Body of pancreas (tissue), 4 donors: ENCODE measurements around the gene GNAS-AS1.

ENCODE experiments used
- POLR2A ChIP-seq, 3 donors: fragments of 450-650 bp; IDR thresholded peaks; one replicate each; pipeline ENCODE4 v1.6.1; 2016; ENCODE audit warnings: antibody characterized with exemption in 3 of 3, mild to moderate bottlenecking in 2 of 3
- TF ChIP-seq, protein P1 (sequence below), 7 experiments: fragments of 450-650 bp in 4 of 7; fragments of 200-600 bp in 3 of 7; sonication (generic) in 3 of 7; IDR thresholded peaks; one replicate each; pipeline ENCODE4 v1.5.1; 2016 to 2019; ENCODE audit warnings: antibody characterized with exemption in 7 of 7

DNA sequence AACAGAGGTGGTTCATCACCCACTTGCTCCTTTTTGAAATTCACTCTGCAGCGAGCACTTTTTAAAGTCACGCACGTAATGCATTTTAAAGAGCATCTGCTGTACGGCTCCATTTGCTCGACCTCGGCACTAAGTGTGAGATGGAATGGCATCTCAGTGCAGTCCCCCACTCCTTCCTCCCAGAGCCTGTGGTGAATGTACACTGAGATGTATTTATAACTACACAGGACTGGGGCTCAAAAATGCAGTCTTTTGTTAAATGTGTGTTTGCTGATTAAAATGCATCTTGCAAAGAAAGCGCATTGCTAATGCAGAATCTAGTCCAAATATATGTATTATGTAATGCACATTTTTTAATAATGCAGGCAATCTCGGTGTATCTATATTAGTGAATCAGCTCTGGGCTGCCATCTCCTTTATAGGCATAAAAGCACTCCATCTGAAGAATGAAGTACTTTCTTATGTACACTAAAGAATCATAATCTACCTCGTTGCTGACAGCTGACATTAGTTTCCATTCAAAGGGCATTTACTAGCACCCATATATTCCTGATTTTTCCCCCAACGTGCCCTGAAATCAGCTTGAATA lies 14.0 kb downstream of the GNAS-AS1 start:
- TF ChIP-seq, protein P1, sequence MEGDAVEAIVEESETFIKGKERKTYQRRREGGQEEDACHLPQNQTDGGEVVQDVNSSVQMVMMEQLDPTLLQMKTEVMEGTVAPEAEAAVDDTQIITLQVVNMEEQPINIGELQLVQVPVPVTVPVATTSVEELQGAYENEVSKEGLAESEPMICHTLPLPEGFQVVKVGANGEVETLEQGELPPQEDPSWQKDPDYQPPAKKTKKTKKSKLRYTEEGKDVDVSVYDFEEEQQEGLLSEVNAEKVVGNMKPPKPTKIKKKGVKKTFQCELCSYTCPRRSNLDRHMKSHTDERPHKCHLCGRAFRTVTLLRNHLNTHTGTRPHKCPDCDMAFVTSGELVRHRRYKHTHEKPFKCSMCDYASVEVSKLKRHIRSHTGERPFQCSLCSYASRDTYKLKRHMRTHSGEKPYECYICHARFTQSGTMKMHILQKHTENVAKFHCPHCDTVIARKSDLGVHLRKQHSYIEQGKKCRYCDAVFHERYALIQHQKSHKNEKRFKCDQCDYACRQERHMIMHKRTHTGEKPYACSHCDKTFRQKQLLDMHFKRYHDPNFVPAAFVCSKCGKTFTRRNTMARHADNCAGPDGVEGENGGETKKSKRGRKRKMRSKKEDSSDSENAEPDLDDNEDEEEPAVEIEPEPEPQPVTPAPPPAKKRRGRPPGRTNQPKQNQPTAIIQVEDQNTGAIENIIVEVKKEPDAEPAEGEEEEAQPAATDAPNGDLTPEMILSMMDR (IDR thresholded peaks at IDR 0.05): no peak
- no peak for TF ChIP-seq POLR2A (IDR thresholded peaks at IDR 0.05)
